GM20000 (cell line): ENCODE data around the gene SLA2.
"Not testable (repeated sequence)": the region's sequence is repeated elsewhere in the genome, so short reads cannot be mapped to it uniquely, and the experiment has no call there.

ENCODE experiments used
- DNase-seq: peaks from one replicate; pipeline ENCODE4 v3.0.0; 2012; ENCODE audit warnings: low spot score
- TF ChIP-seq, protein P1 (sequence below): IDR thresholded peaks from 2 replicates; pipeline ENCODE4 v1.5.1; 2012; ENCODE audit warnings: mild to moderate bottlenecking, control low read depth; ENCODE audit errors: extremely low read depth, missing control alignments

SLA2 gene

DNA sequence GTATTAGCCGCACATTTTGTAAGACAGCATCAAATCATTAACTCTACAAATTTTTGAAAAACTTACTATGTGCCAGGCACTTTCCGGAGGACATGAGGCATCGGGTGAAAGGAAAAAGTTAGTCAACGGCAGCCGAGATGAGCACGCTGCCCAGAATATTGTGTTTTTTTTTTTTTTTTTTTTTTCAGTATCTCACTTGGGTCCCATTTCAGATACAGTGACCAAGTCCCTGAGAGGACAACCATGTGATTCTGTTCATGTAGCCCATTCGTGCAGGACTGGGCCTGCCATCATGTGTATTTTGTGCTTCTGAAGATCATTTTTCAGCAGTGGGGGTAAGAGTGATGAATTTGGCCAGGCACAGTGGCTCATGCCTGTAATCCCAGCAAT lies 1.3 kb downstream of the SLA2 start:
- TF ChIP-seq, protein P1, sequence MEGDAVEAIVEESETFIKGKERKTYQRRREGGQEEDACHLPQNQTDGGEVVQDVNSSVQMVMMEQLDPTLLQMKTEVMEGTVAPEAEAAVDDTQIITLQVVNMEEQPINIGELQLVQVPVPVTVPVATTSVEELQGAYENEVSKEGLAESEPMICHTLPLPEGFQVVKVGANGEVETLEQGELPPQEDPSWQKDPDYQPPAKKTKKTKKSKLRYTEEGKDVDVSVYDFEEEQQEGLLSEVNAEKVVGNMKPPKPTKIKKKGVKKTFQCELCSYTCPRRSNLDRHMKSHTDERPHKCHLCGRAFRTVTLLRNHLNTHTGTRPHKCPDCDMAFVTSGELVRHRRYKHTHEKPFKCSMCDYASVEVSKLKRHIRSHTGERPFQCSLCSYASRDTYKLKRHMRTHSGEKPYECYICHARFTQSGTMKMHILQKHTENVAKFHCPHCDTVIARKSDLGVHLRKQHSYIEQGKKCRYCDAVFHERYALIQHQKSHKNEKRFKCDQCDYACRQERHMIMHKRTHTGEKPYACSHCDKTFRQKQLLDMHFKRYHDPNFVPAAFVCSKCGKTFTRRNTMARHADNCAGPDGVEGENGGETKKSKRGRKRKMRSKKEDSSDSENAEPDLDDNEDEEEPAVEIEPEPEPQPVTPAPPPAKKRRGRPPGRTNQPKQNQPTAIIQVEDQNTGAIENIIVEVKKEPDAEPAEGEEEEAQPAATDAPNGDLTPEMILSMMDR: no peak
- DNase-seq: no peak

- DNase-seq: no peak
- TF ChIP-seq, protein P1: no peak
These were observed 1.8 kb downstream of the SLA2 start for GRCh38 chr20:36644032-36644705.

DNA sequence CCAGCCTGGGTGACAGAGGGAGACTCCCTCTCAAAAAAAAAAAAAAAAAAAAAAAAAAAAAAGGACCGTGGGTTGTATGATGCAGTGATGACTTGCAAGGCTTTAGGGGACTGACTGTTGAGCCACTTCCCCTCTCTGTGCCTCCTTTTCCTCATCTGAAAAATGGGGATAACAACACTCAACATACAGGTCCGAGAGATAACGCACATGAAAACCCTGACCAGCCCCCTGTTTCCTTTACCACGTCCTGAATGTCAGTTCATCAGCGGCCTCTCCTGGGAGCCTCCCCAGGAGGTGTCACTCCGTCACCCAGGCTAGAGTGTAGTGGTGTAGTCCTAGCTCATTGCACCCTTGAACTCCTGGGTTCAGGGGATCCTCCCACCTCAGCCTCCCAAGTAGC lies 3.9 kb downstream of the SLA2 start:
- TF ChIP-seq, protein P1: no peak
- no peak for DNase-seq

- no peak for DNase-seq
- TF ChIP-seq, protein P1: no peak
These were observed 4.5 kb downstream of the SLA2 start for GRCh38 chr20:36641506-36641843.

GRCh38 chr20:36638876-36639400 lies 7.1 kb downstream of the SLA2 start:
- not testable (repeated sequence) for DNase-seq

- TF ChIP-seq, protein P1: no peak
- DNase-seq: no peak
These were observed 11.7 kb downstream of the SLA2 start for GRCh38 chr20:36634342-36634741.

DNA sequence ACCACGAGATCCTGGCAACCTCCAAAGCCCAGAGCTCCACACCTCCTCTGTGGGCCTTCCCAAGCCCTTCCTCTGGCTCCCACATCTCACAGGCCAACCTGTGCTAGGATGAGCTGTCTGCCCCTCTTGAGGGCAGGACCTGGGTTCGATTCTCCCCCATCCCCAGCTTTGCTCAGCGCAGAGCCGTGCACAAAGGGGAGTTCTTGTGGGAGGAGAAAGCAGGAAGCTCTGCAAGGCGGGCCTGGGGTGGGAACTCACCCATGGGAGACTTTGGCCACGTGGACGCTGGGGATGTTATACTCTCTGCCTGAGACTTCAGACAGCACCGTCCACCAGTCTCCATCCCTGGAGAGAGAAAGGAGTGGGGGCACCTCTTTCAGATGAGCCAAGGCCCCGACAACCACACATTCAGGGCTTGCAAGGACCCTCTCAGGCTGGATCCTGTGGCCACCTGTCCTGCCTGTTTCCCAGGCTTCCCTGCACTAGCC lies 12.7 kb downstream of the SLA2 start:
- DNase-seq: no peak
- TF ChIP-seq, protein P1: no peak
